ENCODE results near the gene LRP1B.

DNA sequence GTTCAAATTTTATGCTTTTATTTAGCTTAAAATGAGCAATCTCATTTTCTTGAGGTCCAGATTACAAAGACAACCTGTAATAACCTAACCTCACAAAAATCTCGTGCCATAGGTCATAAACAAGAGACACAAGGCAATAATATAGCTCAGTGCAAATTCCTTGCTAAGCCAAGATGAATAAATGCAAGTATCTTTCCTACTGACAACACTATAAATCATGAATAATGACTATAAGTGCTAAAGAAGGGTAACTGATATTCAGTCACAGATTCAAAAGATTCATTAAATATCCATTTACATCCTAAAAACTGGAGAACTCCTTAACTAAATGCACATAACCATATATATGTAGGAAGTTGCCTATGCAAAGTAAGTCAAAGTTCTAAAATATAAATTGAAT, 1641.6 kb downstream of the LRP1B start:
- TF ChIP-seq POLR2A (IDR thresholded peaks at IDR 0.05; ENCODE audit: low read depth, low read length) (no peak), POLR2AphosphoS5 (IDR thresholded peaks at IDR 0.05; ENCODE audit: low read depth, low read length) (no peak), TAF1 (IDR thresholded peaks at IDR 0.05; ENCODE audit: borderline replicate concordance, low read depth, low read length) (no peak)
